ENCODE measurements around the gene METTL25B.

Gene METTL25B

GRCh38 chr1:156700736-156701531, 27.3 kb upstream of the METTL25B start:
- in situ Hi-C loops (cut with MboI; ENCODE audit: low sequenced_read_pairs), result no loop called here

GRCh38 chr1:156703336-156703735, 24.9 kb upstream of the METTL25B start:
- in situ Hi-C loops (cut with MboI; ENCODE audit: low sequenced_read_pairs), result no loop called here

GRCh38 chr1:156703741-156704140, 24.5 kb upstream of the METTL25B start:
- in situ Hi-C loops (cut with MboI; ENCODE audit: low sequenced_read_pairs), result no loop called here

- in situ Hi-C loops (cut with MboI; ENCODE audit: low sequenced_read_pairs), result no loop called here
Measured at GRCh38 chr1:156704166-156704711, 24.0 kb upstream of the METTL25B start.

GRCh38 chr1:156704930-156705320, 23.3 kb upstream of the METTL25B start:
- in situ Hi-C loops (cut with MboI; ENCODE audit: low sequenced_read_pairs), result no loop called here

- in situ Hi-C loops (cut with MboI; ENCODE audit: low sequenced_read_pairs), result no loop called here
Measured at GRCh38 chr1:156705321-156705917, 22.9 kb upstream of the METTL25B start, which contains the start of gene CRABP2. TSS of gene CRABP2 (minus strand) at chr1:156705583. CDS start at chr1:156705446, 137 bp downstream.

- in situ Hi-C loops (cut with MboI; ENCODE audit: low sequenced_read_pairs), result no loop called here
Measured at GRCh38 chr1:156705918-156706656, 22.2 kb upstream of the METTL25B start.

GRCh38 chr1:156706657-156707416, 21.4 kb upstream of the METTL25B start:
- in situ Hi-C loops (cut with MboI; ENCODE audit: low sequenced_read_pairs), result no loop called here

GRCh38 chr1:156707417-156708217, 20.7 kb upstream of the METTL25B start:
- in situ Hi-C loops (cut with MboI; ENCODE audit: low sequenced_read_pairs), result no loop called here

GRCh38 chr1:156708218-156708661, 20.0 kb upstream of the METTL25B start:
- in situ Hi-C loops (cut with MboI; ENCODE audit: low sequenced_read_pairs), result no loop called here

- in situ Hi-C loops (cut with MboI; ENCODE audit: low sequenced_read_pairs), result no loop called here
Measured at GRCh38 chr1:156709031-156709430, 19.2 kb upstream of the METTL25B start.

GRCh38 chr1:156709757-156710489, 18.3 kb upstream of the METTL25B start:
- in situ Hi-C loops (cut with MboI; ENCODE audit: low sequenced_read_pairs), result no loop called here

- in situ Hi-C loops (cut with MboI; ENCODE audit: low sequenced_read_pairs), result no loop called here
Measured at GRCh38 chr1:156711011-156711817, 17.1 kb upstream of the METTL25B start.

- in situ Hi-C loops (cut with MboI; ENCODE audit: low sequenced_read_pairs), result no loop called here
Measured at GRCh38 chr1:156712626-156713025, 15.6 kb upstream of the METTL25B start.

GRCh38 chr1:156714830-156715229, 13.4 kb upstream of the METTL25B start:
- in situ Hi-C loops (cut with MboI; ENCODE audit: low sequenced_read_pairs), result no loop called here

GRCh38 chr1:156717351-156717750, 10.9 kb upstream of the METTL25B start:
- in situ Hi-C loops (cut with MboI; ENCODE audit: low sequenced_read_pairs), result no loop called here

GRCh38 chr1:156721131-156721530, 7.1 kb upstream of the METTL25B start:
- in situ Hi-C loops (cut with MboI; ENCODE audit: low sequenced_read_pairs), result no loop called here

- in situ Hi-C loops (cut with MboI; ENCODE audit: low sequenced_read_pairs), result no loop called here
Measured at GRCh38 chr1:156721535-156721934, 6.7 kb upstream of the METTL25B start.
